CD4-positive, alpha-beta T cell treated with Interleukin-6 for 4 hours (primary cell): ENCODE measurements around the gene PROP1.
"Not testable (repeated sequence)": the region's sequence is repeated elsewhere in the genome, so short reads cannot be mapped to it uniquely, and the experiment has no call there.

Source experiments
- DNase-seq: peaks from one replicate; pipeline ENCODE4 v3.0.0-alpha.2; 2020; ENCODE audit warnings: mixed read lengths

The PROP1 gene

DNA sequence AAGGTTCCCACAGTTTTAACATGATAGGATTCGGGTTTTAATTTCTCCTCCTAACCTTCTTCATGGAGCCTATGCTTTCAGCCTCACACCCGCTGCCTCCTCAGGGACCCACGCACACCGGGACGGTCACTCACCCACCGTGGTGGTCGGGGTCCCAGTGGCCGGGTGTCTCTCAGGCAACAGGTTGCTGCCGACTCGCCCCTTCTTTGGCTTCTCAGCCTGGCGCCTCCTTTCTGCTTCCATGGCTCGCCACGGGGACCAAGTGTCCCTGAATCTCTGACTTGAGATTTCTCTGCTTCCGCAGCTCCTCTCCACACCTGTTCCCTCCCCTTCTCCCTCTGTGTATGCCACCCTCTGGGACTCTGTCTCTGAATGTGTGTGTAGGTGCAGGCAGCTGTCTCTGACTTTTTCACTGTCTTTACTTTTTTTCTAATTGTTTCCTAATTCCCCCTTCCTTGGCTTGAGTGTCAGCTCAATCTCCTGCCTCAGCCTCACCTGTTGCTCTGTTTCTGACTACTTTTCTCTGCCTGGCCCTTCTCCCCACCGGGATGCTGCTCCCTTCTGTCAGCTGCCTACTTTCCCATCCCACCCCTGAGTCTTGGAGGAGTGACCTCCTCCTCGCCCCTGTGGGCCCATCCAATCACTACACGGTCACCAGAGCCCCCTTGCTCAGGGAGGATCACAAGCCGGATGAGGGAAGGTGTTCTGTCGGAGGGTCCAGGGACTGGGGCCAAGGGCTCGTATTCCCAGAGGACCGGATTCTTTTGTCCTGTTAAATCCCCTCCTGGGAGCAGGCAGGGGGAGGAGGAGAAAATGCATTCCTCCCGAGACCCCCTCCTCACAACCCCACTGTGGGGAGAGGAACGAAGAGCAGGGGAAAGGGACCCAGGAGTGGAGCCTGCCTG lies at the start of gene PROP1:
Gene PROP1, minus strand, starts transcription at position 552 of the 905 bp plus-strand sequence. Its CDS starts 309 bp downstream, at position 243.
- no peak for DNase-seq

GRCh38 chr5:178019379-178020030 lies 23.5 kb upstream of the PROP1 start:
- not testable (repeated sequence) for DNase-seq

DNA sequence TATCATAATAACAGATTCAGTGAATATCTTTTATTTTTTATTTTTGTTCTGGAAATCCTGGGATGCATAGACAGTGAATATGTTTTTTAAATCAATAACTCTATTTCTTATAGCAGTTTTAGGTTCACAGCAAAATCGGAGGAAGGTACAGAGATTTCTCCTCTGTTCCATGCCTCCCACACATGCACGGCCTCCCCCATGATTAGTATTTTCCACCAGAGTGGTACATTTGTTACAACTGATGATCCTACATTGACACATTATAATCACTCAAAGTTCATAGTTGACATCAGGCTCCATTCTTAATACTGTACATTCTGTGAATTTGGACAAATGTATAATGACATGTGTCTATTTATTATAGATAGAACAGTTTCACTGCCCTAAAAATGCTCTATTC lies 16.7 kb upstream of the PROP1 start:
- DNase-seq = not testable (repeated sequence)

DNA sequence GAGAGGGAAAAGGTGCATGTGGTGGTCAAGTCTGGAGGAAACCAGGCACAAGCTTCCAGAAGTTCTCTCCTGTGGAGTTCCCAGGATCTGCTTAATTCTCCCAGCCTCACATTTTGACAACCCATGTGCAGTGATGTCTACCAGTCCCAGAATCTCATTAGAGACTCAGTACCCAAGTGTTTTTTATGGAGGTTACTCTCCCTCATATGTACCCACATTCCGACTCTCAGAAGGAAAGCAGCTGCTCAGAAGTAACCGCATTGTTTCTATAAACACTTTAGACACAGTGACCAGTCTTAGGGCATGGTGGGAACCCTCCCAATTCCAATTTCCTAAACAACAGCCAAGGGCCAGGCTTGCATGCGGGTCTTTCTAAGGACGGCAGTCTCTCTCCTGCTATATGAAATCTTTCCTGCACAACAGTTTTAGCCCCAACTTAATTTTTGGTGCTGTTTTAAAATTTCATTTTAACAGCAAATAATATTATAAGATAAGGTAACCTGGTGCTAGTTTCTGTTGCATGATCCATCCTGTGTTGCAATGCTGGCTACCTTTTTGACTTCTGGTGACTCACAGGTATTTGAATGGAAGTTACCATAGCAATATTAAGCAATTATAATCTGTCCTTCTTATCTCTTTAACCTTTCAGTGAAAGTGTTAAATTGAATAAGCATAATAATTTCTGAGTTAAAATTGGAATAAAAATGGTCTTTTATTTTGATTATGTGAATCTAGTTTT lies 15.9 kb upstream of the PROP1 start:
- DNase-seq = not testable (repeated sequence)

- DNase-seq = not testable (repeated sequence)
Observed at GRCh38 chr5:178007272-178007671, 11.2 kb upstream of the PROP1 start.

GRCh38 chr5:178006536-178007231 lies 10.6 kb upstream of the PROP1 start:
- peak; percentile 52 for DNase-seq

DNA sequence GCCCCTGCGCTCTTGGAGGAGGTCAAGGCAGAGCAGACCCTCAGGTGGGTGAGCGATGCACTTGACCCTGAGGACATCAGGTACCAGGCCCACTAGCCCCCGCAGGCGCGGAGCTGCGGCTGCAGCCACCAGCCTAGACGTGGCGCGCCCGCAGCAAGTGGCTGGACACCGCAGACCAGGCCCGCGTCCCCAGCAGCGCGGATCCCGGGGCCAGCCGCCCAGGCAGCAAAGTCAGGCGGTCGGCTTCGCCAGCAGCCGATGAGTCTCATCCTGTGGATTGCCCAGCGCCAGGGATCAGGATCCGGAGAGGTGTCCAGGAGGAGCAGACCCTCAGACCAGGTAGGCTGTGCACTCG lies 10.1 kb upstream of the PROP1 start:
- DNase-seq = not testable (repeated sequence)

GRCh38 chr5:177997846-177998245 lies 1.8 kb upstream of the PROP1 start:
- no peak for DNase-seq

DNA sequence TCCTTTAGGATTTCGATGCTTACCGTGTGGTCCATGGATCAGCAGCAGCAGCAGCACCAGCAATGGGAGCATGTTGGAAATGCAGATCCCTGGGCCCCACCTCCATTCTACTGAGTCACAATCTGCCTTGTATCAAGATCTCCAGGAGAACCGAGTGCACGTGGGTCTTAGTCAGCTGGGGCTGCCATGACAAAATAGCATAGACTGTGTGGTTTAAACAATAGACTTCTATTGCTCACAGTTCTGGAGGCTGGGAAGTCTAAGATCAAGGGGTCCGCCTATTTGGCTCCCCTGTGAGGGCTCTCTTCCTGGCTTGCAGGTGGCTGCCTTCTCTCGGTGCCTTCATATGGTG lies 1.3 kb upstream of the PROP1 start:
- DNase-seq = no peak

GRCh38 chr5:177996660-177997318 lies 747 bp upstream of the PROP1 start:
- DNase-seq = no peak

GRCh38 chr5:177994561-177995190 lies 1.4 kb downstream of the PROP1 start:
- no peak for DNase-seq

GRCh38 chr5:177994063-177994462 lies 2.0 kb downstream of the PROP1 start:
- no peak for DNase-seq

- DNase-seq = no peak
Observed at GRCh38 chr5:177992466-177992865, 3.6 kb downstream of the PROP1 start.

DNA sequence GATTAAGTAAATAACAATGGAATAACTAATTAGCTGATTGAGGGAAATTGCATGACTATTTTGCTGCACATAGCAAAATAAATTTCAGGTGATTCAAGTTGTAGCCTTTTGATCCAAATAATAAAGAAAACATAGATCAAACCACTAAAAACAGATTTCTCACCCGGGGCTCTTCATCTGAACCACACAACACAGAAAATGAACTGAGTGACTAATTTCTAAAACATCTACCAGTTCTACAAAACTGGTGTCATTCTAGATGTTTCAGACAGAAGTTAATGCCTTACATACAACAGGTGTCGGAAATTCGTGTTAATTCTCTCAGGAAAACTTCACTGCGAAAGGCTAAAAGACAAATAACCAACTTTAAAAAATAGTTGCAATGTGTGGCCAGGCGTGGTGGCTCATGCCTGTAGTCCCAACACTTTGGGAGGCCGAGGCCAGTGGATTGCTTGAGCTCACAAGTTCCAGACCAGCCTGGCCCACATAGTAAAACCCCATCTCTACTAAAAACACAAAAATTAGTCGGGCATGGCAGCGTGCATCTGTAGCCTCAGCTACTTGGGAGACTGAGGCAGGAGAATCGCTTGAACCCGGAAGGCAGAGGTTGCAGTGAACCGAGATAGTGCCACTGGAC lies 6.9 kb downstream of the PROP1 start:
- no peak for DNase-seq

- DNase-seq = no peak
Observed at GRCh38 chr5:177987326-177987725, 8.7 kb downstream of the PROP1 start.

GRCh38 chr5:177985430-177986040 lies 10.5 kb downstream of the PROP1 start:
- DNase-seq = no peak

- no peak for DNase-seq
Observed at GRCh38 chr5:177984584-177985206, 11.3 kb downstream of the PROP1 start.

- no peak for DNase-seq
Observed at GRCh38 chr5:177983763-177984583, 12.1 kb downstream of the PROP1 start.

GRCh38 chr5:177982956-177983355 lies 13.1 kb downstream of the PROP1 start:
- DNase-seq = no peak
